Activated T-helper 9 cell treated with anti-CD3 and anti-CD28 coated beads, Interleukin-2, amount 50 U/mL, for 16 hours (primary cell): Measurements from ENCODE around the gene PBX4.

Source experiments
- DNase-seq: peaks from one replicate; pipeline ENCODE4 v3.0.0-alpha.2; 2020; ENCODE audit warnings: low read depth

Gene PBX4

DNA sequence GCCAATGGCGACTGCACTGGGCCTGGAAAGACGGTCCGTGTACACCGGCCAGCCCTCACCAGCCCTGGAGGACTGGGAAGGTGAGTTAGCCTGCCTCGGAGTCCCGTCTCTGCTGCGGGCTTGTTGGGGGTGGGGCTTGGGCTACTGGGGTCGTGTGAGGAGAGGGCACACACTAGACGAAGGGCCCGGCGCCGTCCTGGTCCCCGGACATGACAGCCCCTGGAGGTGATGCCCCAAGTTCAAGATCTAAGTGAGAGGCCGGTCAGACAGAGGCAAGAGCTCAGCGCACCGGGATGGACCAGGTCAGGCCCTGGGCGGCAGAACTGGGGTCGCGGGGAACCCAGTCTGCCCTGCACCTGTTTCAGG, 78.8 kb downstream of the PBX4 start:
- DNase-seq = no peak

DNA sequence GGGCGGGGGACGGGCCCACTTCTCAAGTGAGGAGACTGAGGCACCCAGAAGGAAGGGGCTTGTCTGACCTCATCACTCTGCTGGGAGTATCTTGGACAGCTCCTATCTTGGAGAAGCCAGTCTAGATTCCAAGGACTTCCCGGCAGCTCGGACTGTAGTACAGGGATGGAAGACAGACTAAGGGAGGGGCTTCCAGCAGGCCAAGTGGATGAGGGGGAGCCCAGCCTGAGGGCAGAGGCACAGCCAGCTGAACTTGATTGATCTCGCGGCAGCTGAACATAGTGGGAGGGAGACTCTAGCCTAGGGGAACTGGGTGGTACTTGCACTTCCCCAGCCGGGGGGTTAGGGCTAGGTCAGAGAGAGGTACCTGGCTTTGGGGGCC, 79.7 kb downstream of the PBX4 start:
- DNase-seq = no peak

DNA sequence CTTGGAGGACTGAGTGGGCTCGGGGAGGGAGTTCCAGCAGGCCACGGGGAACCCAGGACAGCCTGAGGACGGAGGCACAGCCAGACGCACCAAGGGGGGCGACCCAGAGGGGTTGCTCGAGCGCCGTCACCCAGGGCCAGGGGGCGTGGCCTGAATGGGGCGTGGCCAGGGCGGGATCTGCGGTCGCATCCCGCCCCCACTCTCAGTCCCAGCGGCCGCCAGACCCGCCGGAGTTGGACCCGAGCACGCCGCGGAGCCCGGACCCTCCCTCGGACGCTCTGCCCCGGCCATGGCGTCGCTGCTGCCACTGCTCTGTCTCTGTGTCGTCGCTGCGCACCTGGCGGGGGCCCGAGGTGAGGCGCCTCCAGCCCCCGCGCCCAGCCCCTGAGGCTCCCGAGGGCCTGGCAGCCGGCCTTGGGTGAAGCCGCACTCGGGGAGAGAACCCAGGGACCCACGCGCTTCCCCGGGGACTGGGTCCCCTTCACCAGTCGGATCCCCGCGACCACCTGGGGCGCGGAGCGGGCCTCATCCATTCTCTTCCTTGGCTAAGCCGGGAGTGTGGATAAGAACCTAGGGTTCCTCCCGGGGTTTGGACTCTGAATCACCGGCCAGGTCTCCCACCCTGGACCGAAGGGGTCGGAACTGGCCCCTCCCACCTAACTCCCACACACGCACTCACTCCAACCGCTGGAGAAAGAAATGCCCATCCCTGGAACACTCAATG, 80.3 kb downstream of the PBX4 start, which contains the start of gene CILP2:
Gene CILP2 (plus strand): TSS at position 205 of the 724 bp plus-strand sequence. CDS start 85 bp downstream, at position 290.
- DNase-seq = peak; percentile 23

DNA sequence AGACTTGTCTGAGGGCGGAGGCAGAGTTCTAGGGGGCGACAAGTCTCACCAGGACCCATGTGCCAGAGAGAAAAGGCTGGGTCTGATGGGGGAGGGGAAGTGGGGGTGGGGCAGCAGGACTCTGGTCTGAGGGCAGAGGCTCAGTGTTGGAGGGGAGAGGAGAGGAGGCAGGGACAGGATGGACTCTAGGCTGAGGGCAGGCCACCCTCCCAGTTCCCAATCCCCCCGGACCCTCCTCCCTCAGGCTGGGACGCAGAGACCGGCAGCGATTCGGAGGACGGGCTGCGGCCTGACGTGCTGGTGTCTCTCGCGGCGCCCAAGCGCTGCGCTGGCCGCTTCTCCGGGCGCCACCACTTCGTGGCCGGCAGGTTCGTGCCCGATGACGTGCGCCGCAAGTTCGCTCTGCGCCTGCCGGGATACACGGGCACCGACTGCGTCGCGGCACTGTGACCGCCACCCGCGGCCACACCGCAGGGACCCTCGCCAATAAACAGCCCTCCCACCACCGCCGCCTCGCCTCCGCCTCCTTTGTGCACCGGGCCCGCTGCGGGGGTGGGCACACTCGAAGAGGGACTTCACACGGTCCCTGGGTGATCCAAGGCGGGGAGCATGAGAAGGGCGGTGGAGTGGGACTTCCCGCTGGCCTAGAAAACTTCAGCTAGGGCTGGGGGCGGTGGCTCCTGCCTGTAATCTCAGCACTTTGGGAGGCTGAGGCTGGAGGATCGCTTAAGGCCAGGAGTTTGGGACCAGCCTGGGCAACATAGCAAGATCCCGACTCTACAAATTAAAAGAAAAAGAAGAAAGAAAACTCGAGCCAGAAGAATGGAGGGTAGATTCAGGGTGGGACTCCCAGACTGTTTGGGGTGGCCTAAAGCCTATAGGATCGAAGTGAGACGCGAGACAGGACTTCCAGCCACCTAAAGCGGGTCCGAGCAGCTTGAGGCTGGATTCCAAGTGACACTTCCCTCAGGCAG, 81.1 kb downstream of the PBX4 start:
- DNase-seq = no peak

DNA sequence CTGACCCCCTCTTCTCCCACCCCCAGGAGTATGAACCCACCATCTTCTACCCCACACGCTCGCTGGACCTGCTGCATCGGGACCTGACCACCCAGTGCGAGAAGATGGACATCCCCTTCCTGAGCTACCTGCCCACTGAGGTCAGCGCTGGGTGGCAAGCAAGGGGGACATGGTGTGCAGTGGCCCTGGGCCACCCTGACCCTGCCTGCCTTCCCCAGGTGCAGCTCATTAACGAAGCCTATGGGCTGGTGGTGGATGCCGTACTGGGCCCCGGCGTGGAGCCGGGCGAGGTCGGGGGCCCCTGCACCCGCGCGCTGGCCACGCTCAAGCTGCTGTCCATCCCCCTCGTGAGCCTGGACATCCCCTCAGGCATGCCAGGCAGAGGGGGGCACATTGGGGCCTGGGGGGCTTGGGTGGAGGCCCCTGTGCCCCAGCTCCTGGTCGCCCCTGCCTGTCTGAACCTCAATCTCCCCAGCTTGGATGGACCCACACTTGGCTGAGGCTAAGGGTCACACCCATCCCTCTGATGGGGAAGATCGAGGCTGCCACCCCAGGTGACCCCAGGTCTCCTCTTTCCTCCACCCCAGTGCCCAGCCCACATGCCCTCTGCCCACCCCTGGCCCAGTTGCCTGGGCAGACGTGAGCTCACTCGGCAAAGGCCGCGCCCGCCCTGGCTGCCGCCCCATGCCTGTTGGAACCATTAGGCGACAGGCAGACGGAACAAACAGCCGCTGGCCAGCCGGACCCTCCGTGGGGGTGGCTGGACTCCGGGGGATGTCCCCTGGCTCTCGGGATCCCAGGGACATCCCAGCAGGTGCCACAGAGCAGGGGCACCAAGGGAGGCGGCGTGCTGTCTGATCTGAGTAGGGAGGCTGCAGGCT, 82.9 kb downstream of the PBX4 start:
- DNase-seq = no peak

DNA sequence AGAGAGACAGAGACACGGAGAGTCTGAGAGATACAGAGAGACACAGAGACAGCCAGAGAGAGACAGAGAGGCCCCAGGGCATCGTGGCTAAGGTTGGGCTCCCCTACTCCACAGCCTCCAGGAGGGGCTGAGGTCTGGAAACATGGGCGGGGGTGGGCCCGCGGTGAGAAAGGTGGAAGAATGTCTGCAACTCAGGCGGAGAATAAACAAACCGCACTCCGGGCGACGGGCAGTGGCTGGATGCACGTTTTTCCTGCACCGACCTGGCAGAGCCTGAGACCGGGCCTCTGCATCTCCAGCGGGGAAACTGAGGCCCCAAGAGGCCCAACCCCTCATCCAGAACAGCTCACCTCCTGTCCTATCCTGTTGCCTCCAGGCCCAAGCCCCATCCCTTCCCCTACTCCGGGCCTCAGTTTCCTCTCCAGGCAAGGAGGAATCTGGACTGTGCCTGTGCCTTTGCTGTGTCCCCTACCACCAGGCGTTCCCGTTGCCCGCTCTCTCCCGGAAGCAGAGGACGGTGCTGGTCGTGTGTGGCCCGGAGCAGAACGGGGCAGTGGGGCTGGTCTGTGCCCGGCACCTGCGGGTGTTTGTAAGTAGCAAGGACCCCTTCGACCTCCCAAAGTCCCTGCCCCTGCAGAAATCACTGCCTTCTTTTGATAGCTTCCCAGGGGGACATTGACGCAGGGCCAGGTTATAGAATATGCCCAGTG, 83.8 kb downstream of the PBX4 start:
- DNase-seq = no peak

DNA sequence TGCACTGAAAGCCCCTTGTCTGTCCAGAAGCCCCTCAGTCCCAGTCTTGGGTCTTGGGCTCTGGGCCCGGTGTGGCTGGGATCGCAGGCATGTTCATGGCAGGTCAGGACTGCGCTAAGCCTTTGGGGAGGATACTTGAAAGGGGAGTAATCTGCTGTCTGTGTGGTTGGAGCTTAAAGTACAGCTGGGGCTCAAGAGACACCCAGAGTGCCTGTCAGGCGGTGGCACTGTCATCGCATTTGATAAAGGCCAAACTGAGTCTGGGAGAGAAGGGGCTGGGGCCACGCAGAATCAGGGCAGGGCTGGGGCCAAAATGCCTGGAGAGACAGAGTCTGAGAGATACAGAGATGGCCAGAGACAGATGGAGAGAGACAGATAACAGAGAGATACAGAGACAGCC, 84.6 kb downstream of the PBX4 start:
- DNase-seq = no peak

DNA sequence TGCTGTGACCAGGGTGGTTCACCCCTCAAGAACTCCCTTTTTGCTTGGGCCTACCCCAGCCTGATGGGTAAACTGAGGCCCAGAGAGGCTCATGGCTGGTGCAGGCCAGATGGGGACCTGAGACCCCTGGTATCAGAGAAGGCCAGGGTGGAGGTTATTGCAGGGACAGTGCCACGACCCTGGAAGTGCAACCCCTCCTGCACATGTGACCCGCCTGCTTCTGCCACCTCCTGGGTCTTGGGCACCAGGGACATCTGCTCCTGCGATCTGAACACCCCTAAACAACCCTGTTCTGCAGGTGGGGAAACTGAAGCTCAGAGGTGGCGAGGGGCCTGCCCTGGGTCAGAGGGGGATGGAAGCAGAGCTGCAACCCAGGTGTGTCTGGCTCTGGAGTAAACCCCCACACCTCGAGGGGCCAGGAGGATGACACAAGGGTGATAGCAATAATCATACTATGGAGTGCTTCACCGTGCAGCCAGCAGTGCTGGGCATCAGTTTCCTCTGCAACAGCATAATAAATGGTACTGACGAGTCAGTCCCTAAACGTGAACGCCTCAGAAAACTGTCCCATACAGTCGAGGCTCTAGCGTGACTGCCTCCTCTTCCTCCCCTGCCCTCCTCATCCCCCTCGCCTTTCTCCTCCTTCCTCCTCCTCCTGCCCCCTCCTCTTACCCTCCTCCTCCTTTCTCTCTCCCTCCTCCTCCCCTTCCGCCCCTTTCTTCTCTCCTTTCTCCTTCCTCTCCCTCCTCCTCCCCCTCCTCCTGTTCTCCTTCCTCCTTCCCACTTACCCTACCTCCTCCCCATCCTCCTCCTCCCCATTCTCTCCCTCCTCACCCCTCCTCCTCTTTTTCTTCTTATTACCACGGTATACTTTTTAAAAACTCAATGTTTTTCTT, 85.4 kb downstream of the PBX4 start:
- no peak for DNase-seq

DNA sequence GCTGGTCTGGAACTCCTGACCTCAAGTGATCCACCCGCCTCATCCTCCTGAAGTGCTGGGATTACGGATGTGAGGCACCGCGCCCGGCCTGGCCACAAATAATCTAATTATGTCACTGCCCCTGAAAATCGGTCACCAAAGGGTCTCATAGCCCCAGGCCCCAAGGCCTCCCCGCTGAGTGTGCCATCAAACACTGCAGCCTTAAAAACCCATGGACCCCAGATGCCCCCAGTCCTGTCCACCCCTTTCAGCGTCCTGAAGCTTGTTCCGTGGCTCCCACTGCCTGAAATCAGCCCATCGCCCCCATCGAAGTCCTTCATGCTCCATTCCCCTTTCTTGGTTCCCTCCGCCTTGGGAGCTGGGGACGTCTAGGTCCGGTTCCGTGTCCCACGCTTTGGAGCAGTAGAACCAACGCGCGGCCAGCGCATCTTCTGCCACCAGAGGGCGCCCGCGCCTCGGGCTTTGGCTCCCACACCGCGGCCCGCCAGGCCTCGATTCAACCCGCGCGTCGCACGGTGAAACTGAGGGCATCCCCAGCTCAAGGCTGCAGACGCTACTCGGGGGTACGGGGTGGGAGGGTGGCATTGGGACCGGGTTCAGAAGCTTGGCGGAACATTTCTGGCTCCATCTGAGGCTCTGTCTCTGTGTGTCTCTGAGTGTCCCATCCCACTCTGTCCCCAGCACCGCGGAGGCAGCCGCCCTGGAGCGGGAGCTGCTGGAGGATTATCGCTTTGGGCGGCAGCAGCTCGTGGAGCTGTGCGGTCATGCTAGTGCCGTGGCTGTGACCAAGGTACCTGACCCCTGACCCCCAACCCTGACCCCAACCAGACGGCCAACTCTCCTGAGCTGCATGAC, 86.3 kb downstream of the PBX4 start:
- peak; percentile 81 for DNase-seq

DNA sequence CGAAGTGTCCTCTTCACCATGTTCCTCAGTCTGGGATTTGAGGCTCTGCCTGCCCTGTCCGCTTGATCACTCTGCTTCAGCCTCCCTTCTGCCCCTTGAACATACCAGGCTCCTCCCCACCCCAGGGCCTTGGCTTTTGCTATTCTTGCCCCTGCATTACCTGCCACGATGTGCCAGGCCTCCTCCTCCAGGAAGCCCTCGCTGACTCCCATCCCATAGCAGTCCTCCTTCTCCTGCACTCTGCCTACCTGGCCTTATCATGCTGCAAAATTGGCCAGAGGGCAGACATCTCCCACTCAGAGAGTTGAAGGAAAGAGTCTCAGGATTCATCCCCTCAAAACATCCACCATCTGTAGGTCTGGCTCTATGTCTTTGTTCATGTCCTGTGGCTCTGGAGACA, 87.6 kb downstream of the PBX4 start:
- no peak for DNase-seq

DNA sequence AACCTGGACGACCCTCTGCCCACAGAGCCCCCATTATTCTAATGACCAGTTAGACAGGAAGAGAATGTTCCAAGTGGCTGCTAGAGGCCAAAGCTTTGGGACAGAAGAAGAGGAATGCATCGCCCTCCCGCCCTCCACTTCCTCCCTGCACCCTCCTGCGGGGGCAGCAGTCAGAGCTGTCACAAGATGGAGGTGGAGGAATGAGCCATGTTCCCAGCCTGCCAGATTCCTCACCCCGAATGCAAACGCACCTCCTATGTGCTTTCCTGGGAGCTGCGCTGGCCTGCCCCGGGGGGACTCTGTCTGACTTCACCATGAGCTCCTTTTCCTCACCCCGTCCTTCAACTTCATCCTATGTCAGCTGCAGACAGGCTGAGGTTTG, 88.1 kb downstream of the PBX4 start:
- no peak for DNase-seq

DNA sequence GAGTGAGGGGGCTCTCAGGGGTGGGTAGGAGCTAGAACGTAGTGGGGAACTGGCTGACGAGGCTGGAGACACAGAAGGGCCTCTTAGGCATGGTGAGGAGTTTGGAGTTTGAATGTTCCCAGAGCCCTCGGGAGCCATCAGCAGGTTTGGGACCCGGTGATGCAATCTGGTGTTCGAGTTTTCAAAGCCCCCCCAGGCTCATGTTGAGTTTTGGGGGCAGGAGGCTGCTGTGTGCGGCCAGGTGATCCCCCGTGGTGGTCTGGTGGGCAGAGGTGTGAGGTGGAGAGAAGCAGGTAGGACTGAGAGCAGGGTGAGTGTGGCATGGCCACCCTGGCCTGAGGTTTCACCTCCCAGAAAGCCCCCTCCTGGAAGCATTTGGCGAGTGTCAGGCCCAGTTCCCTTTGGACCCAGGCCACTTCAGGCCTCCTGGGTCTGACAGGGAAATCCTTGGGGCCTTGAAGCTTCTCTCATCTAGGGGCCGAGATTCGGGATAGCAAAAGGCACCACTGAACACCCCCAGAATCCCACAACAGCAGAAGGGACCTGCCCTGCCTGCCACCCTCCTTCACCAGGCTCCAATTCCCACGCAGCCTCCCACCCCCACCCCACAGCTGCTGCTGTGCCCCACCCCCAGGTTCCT, 88.6 kb downstream of the PBX4 start:
- DNase-seq = no peak

DNA sequence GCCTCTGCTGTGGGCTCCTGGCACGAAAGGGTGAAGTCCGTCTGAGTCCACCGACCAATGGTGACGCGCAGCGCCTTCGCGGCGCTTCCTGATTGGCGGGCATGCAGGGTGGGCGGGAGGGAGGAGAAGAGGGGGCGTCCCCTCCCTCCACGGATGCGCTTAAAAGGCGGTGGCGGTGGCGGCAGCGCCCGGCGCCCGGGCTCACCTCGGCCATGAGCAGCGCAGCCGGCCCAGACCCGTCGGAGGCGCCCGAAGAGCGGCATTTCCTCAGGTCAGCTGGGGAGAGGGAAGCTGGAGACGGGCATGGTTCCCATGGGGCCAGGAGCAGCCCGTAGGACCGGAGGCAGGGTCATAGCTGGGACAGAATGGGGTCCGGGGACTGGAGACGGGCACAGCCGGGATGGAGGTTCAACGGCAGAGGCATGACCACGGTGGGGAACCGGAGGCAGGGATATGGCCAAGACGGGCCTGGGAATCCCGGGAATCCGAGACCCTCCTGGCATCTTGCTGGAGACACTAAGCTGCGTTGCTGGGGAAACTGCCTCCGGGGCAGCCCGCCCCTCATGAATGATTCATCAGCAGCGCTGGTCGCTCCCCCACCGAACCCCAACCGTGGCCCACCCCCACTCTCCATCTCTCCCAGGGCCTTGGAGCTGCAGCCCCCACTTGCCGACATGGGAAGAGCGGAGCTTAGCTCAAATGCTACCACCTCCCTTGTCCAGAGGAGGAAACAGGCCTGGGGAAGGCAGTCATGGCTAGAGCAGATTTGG, 89.6 kb downstream of the PBX4 start, which contains the start of gene YJEFN3:
Gene YJEFN3 (plus strand): TSS at position 191 of the 770 bp plus-strand sequence. CDS start 22 bp downstream, at position 213.
- DNase-seq = no peak

DNA sequence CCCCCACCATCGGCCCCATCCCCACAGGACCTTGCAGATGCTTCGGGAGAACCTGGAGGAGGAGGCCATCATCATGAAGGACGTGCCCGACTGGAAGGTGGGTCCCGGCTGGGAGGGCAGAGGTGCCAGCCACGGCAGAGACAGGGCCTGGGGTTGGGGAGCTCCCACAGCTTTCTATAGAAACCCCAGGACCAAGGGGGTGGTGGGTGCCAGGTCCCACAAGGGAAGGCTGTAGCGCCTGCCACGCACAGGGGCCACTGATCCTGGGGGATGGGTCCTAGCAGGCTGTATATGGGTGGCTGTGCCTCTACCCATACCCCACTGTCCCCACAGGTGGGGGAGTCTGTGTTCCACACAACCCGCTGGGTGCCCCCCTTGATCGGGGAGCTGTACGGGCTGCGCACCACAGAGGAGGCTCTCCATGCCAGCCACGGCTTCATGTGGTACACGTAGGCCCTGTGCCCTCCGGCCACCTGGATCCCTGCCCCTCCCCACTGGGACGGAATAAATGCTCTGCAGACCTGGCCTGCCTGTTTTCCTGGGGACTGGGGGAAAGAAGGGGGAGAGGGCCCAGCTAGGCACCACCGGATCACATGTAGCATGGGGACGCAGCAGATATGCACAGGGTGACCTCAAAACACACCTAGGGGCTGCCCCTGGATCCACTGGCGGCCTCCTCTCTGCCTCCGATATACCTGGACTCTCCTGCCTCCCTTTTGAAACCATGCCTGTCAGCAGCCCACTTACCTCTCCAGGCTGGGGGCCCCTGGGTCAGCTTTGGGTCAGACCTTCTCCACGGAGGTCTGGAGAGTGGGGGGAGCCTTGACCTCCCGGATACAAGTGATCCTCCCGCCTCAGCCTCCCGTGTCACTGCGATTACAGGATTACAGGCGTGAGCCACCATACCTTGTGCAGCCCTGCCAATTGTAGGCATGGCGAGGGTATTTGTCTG, 90.5 kb downstream of the PBX4 start:
- no peak for DNase-seq

DNA sequence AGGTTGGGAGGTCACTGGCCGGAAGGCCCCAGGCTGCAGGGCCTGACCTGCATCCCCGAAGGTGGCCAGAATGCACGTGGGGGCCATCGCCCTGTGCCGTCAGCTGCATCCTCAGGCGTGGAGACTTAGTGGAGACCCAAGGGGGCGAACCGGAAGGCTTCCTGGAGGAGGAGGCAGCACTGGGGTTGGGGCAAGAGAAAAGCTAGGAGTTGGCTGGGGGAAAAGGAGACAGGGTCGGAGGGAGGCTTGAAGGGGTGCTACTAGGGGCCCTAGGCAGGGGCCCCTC, 91.2 kb downstream of the PBX4 start:
- no peak for DNase-seq

DNA sequence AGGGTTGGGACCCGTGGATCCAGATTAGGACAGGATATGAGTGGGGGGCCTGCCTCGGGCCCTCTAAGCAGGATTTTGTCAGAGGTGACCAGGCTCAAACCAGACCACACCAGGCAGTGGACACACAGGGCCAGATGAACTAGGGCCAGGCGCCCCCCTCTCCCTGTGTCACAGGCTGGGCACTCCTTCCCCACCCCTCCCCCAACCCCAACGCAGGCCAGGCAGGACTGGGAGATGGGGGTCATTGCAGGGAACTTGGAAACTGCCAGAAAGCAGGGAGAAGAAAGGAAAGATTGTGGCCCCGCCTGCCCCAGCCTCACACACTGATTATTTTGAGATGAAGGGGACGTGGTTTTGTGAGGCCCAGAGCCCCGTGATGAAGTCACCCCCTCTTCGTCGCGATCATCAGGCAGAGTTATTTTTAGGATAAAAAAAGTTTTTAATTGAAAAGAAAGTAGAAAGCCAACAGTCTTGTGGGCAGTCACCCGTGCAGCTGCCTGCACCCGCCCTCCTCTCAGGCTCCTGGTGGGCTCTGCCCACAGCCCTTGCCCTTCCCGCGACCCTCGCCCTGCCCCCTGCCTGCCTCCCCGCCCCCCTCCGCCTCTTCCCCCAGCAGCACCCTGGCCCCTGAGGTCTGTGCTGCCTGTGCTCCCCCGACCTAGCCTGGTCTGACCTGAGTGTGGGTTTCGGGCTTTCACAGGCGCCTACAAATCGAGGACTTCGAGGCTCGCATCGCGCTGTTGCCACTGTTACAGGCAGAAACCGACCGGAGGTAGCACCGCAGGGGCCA, 91.7 kb downstream of the PBX4 start:
- no peak for DNase-seq
